PFSK-1 (cell line): ENCODE results near the gene ZNF525.

Experiments used
- FOXP2 ChIP-seq: optimal IDR thresholded peaks from 2 replicates; pipeline ENCODE3; 2011; ENCODE audit warnings: borderline replicate concordance, control low read depth, inconsistent platforms; ENCODE audit not compliant: insufficient read depth; ENCODE audit errors: extremely low read length, extremely low read depth
- POLR2AphosphoS5 ChIP-seq: IDR thresholded peaks from 2 replicates; pipeline ENCODE4 v1.6.1; 2012; ENCODE audit warnings: low read depth, mild to moderate bottlenecking, control low read depth, low read length, moderate library complexity
- REST ChIP-seq, 2 experiments: IDR thresholded peaks; 2 replicates each; pipeline versions ENCODE4 v1.6.1 to v1.8.0; 2011 to 2012; ENCODE audit warnings: low read depth in 2 of 2, low read length in 2 of 2, control low read depth in 1 of 2, inconsistent platforms in 1 of 2, mild to moderate bottlenecking in 1 of 2, moderate library complexity in 1 of 2; ENCODE audit not compliant: insufficient read depth in 1 of 2
- SIN3A ChIP-seq: IDR thresholded peaks from 2 replicates; pipeline ENCODE4 v1.6.1; 2012; ENCODE audit warnings: mild to moderate bottlenecking, low read length, moderate library complexity, borderline replicate concordance; ENCODE audit not compliant: insufficient read depth
- TAF1 ChIP-seq: IDR thresholded peaks from 2 replicates; pipeline ENCODE4 v1.6.1; 2012; ENCODE audit warnings: low read length, control low read depth, borderline replicate concordance; ENCODE audit not compliant: insufficient read depth

The ZNF525 gene

GRCh38 chr19:53372196-53372595, 6.7 kb downstream of the ZNF525 start:
- TF ChIP-seq POLR2AphosphoS5 (no peak), FOXP2 (no peak), REST (IDR thresholded peaks at IDR 0.05; ENCODE audit: insufficient read depth in 1 of 2, low read depth in 2 of 2, low read length in 2 of 2) (no peak), SIN3A (no peak), TAF1 (no peak)

DNA sequence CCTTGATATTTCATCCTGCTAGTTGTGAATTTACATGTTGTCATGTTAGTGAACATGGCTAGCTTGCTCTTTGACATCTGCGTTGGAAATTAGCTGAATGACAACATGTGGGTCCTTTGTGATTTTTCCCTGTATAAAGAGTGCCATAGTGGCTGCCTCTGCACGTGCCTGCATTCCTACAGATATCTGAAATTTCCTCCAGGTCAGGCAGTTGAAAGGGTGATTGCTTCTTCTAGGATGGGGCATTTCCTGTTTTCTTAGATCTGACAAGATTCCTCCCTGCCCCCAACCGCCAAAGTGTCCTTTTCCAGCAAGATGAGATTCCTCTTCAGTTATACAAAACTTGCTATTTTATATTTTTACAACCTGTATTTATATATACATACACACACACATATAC, 8.8 kb downstream of the ZNF525 start:
- no peak for TF ChIP-seq SIN3A
- TF ChIP-seq FOXP2: no peak

- TF ChIP-seq POLR2AphosphoS5 (no peak), TAF1 (no peak), SIN3A (no peak), FOXP2 (no peak), REST (IDR thresholded peaks at IDR 0.05; ENCODE audit: insufficient read depth in 1 of 2, low read depth in 2 of 2, low read length in 2 of 2) (no peak)
These were observed 9.2 kb downstream of the ZNF525 start for GRCh38 chr19:53374743-53375142.

- TF ChIP-seq FOXP2 (no peak), TAF1 (no peak), SIN3A (no peak), POLR2AphosphoS5 (no peak), REST (IDR thresholded peaks at IDR 0.05; ENCODE audit: insufficient read depth in 1 of 2, low read depth in 2 of 2, low read length in 2 of 2) (no peak)
These were observed 15.9 kb downstream of the ZNF525 start for GRCh38 chr19:53381376-53381775.

- TF ChIP-seq SIN3A: no peak
- no peak for TF ChIP-seq TAF1
- no peak for TF ChIP-seq FOXP2
- no peak for TF ChIP-seq POLR2AphosphoS5
- no peak for TF ChIP-seq REST (IDR thresholded peaks at IDR 0.05; ENCODE audit: insufficient read depth in 1 of 2, low read depth in 2 of 2, low read length in 2 of 2)
These were observed 22.7 kb downstream of the ZNF525 start for GRCh38 chr19:53388168-53388567.
